Endothelial cell (in vitro differentiated cells): ENCODE measurements around the gene FAM111A. TPM values are rescaled to one million over a fixed set of nuclear protein-coding genes. Genes with fewer than 3 reads are reported as not detected.
A peak's percentile ranks its signal among the peaks of the same experiment; 100 is the strongest.

Source experiments
- DNase-seq: peaks from one replicate; pipeline ENCODE4 v3.0.0; 2021; ENCODE audit warnings: low spot score
- H3K27ac Mint-ChIP-seq: one replicate; pipeline ENCODE4 v1.8.0; 2021; ENCODE audit warnings: mixed read lengths, inconsistent platforms; ENCODE audit not compliant: unreplicated experiment
- H3K27me3 Mint-ChIP-seq: one replicate; pipeline ENCODE4 v1.8.0; 2021; ENCODE audit warnings: mild to moderate bottlenecking, moderate library complexity, mixed read lengths, inconsistent platforms; ENCODE audit not compliant: unreplicated experiment
- H3K36me3 Mint-ChIP-seq: one replicate; pipeline ENCODE4 v1.8.0; 2021; ENCODE audit warnings: mild to moderate bottlenecking, low read depth, mixed read lengths, inconsistent platforms; ENCODE audit not compliant: unreplicated experiment
- H3K4me1 Mint-ChIP-seq: one replicate; pipeline ENCODE4 v1.8.0; 2021; ENCODE audit warnings: mild to moderate bottlenecking, mixed read lengths, inconsistent platforms; ENCODE audit not compliant: unreplicated experiment
- H3K4me3 Mint-ChIP-seq: one replicate; pipeline ENCODE4 v1.8.0; 2021; ENCODE audit warnings: mild to moderate bottlenecking, mixed read lengths, inconsistent platforms; ENCODE audit not compliant: unreplicated experiment
- H3K9me3 Mint-ChIP-seq: one replicate; pipeline ENCODE4 v1.8.0; 2021; ENCODE audit warnings: mixed read lengths, inconsistent platforms; ENCODE audit not compliant: unreplicated experiment
- CTCF ChIP-seq: fragments of 200-600 bp; sonication (generic); IDR thresholded peaks from one replicate; pipeline ENCODE4 v1.5.0; 2021; ENCODE audit warnings: antibody characterized with exemption; ENCODE audit not compliant: unreplicated experiment
- total RNA-seq: library from RNA; stranded (reverse); fragmentation: NEBNext Ultra II Directional; extraction: Animal tissue kit (Norgen Biotek cat#: 25700); gene quantifications from one replicate; pipeline ENCODE4 v1.2.1, GENCODE V29; 2021; ENCODE audit not compliant: unreplicated experiment

The FAM111A gene
- total RNA-seq, 1 donor from 2014 or later: 30.8 TPM

- H3K27me3 Mint-ChIP-seq: peaks cover 2% of the 10 kb centered on the region
- no peaks in the 10 kb centered on the region for H3K9me3 Mint-ChIP-seq
- peaks cover 13% of the 10 kb centered on the region for H3K4me1 Mint-ChIP-seq
- DNase-seq: no peak
- H3K27ac Mint-ChIP-seq: no peak overlapping the region
- H3K36me3 Mint-ChIP-seq: peaks cover 60% of the 10 kb centered on the region
- no peak overlapping the region for H3K4me3 Mint-ChIP-seq
- no peak for TF ChIP-seq CTCF
Observed at GRCh38 chr11:59187587-59187986, 44.9 kb downstream of the FAM111A start.

GRCh38 chr11:59188954-59189353 is 46.3 kb downstream of the FAM111A start:
- TF ChIP-seq CTCF: no peak
- peaks cover 61% of the 10 kb centered on the region for H3K36me3 Mint-ChIP-seq
- peaks cover 2% of the 10 kb centered on the region for H3K27me3 Mint-ChIP-seq
- H3K4me1 Mint-ChIP-seq: peaks cover 13% of the 10 kb centered on the region
- no peak for DNase-seq
- peak overlapping the region; percentile 12 for H3K4me3 Mint-ChIP-seq
- H3K9me3 Mint-ChIP-seq: no peaks in the 10 kb centered on the region
- H3K27ac Mint-ChIP-seq: no peak overlapping the region

GRCh38 chr11:59189986-59190385 is 47.3 kb downstream of the FAM111A start:
- TF ChIP-seq CTCF: no peak
- Mint-ChIP-seq H3K27me3 (peaks cover 2% of the 10 kb centered on the region), H3K4me1 (peaks cover 9% of the 10 kb centered on the region), H3K27ac (no peak overlapping the region), H3K9me3 (no peaks in the 10 kb centered on the region), H3K4me3 (no peak overlapping the region), H3K36me3 (peaks cover 67% of the 10 kb centered on the region)
- no peak for DNase-seq

GRCh38 chr11:59191095-59191494 is 48.4 kb downstream of the FAM111A start:
- no peaks in the 10 kb centered on the region for H3K9me3 Mint-ChIP-seq
- H3K27me3 Mint-ChIP-seq: peaks cover under 1% of the 10 kb centered on the region
- no peak for TF ChIP-seq CTCF
- peaks cover 78% of the 10 kb centered on the region for H3K36me3 Mint-ChIP-seq
- DNase-seq: no peak
- no peak overlapping the region for H3K27ac Mint-ChIP-seq
- H3K4me1 Mint-ChIP-seq: peaks cover 10% of the 10 kb centered on the region
- H3K4me3 Mint-ChIP-seq: peak overlapping the region; percentile 54

- Mint-ChIP-seq H3K27me3 (no peaks in the 10 kb centered on the region), H3K4me3 (peak overlapping the region; percentile 21), H3K27ac (no peak overlapping the region), H3K9me3 (no peaks in the 10 kb centered on the region), H3K36me3 (peaks cover 85% of the 10 kb centered on the region), H3K4me1 (peaks cover 10% of the 10 kb centered on the region)
- DNase-seq: no peak
- TF ChIP-seq CTCF: no peak
Observed at GRCh38 chr11:59191890-59192289, 49.2 kb downstream of the FAM111A start.
